Fibroblast of lung (primary cell): ENCODE data around the gene OCA2. TPM values are rescaled to one million over a fixed set of nuclear protein-coding genes. Genes with fewer than 3 reads are reported as not detected.

Source experiments
- DNase-seq, 2 donors: peaks; one replicate each; pipeline versions ENCODE4 v3.0.0 to v3.0.0-alpha.2; 2010; ENCODE audit warnings: low read depth in 2 of 2
- H2AFZ ChIP-seq: 2 replicates; pipeline ENCODE4 v1.5.1; 2012; ENCODE audit warnings: low read length, control low read depth, inconsistent platforms
- H3K27ac ChIP-seq: 2 replicates; pipeline ENCODE4 v1.5.1; 2011; ENCODE audit warnings: low read length, control low read depth; ENCODE audit not compliant: insufficient read depth
- H3K27me3 ChIP-seq: 2 replicates; pipeline ENCODE4 v1.5.1; 2011; ENCODE audit warnings: mild to moderate bottlenecking, low read length; ENCODE audit not compliant: control insufficient read depth, insufficient read depth
- H3K36me3 ChIP-seq: 2 replicates; pipeline ENCODE4 v1.5.1; 2011; ENCODE audit warnings: low read length; ENCODE audit not compliant: control insufficient read depth, insufficient read depth
- H3K4me1 ChIP-seq: 2 replicates; pipeline ENCODE4 v1.5.1; 2011; ENCODE audit warnings: low read length; ENCODE audit not compliant: control insufficient read depth, insufficient read depth; ENCODE audit errors: extremely low read depth
- H3K4me2 ChIP-seq: 2 replicates; pipeline ENCODE4 v1.5.1; 2011; ENCODE audit warnings: low read length, control low read depth; ENCODE audit not compliant: insufficient read depth; ENCODE audit errors: extremely low read depth
- H3K4me3 ChIP-seq, 4 experiments: fragments of 200-600 bp in 1 of 4; sonication (generic) in 1 of 4; replicated peaks in 1 of 4; 2 replicates each; pipeline ENCODE4 v1.5.1; 2011 to 2016; ENCODE audit warnings: low read length in 4 of 4, low read depth in 3 of 4, mild to moderate bottlenecking in 3 of 4, control low read depth in 2 of 4, inconsistent platforms in 1 of 4, mixed read lengths in 1 of 4; ENCODE audit not compliant: insufficient read depth in 1 of 4; ENCODE audit errors: control extremely low read depth in 1 of 4
- H3K79me2 ChIP-seq: 2 replicates; pipeline ENCODE4 v1.5.1; 2012; ENCODE audit warnings: mild to moderate bottlenecking, low read length, inconsistent platforms; ENCODE audit not compliant: control insufficient read depth, insufficient read depth
- H3K9ac ChIP-seq: 2 replicates; pipeline ENCODE4 v1.5.1; 2011; ENCODE audit warnings: mild to moderate bottlenecking, low read length, control low read depth; ENCODE audit not compliant: insufficient read depth
- H3K9me3 ChIP-seq: 2 replicates; pipeline ENCODE4 v1.5.1; 2012; ENCODE audit warnings: low read depth, low read length; ENCODE audit not compliant: control insufficient read depth, insufficient read depth
- H4K20me1 ChIP-seq: 2 replicates; pipeline ENCODE4 v1.5.1; 2011; ENCODE audit warnings: low read length; ENCODE audit not compliant: control insufficient read depth, insufficient read depth; ENCODE audit errors: extremely low read depth
- EZH2 ChIP-seq: IDR thresholded peaks from 2 replicates; pipeline ENCODE4 v1.5.1; 2012; ENCODE audit warnings: low read length, control low read depth, mild to moderate bottlenecking; ENCODE audit errors: missing control alignments
- polyA plus RNA-seq, 2 donors: library from polyadenylated mRNA; depleted of rRNA in 1 of 2; stranded (reverse) in 1 of 2; unstranded in 1 of 2; fragments of >200 nt; gene quantifications; 2 replicates each; pipeline ENCODE4 v1.2.1, GENCODE V29; 2011 to 2012; ENCODE audit warnings: missing spikeins in 1 of 2
- total RNA-seq: library from RNA; depleted of rRNA; stranded (reverse); fragments of >200 nt; gene quantifications from 2 replicates; pipeline ENCODE4 v1.2.1, GENCODE V29; 2014
- TF ChIP-seq, protein P1 (sequence below), 2 donors: IDR thresholded peaks in 1 of 2; conservative IDR thresholded peaks in 1 of 2; 1 replicate in 1 of 2; 2 replicates in 1 of 2; pipeline ENCODE4 v1.5.1; 2011 to 2012; ENCODE audit warnings: low read length in 2 of 2, control low read depth in 1 of 2, inconsistent platforms in 1 of 2, low read depth in 1 of 2, mild to moderate bottlenecking in 1 of 2

Gene OCA2
- total and polyA plus RNA-seq, 2 donors (not counting 1 experiment from before 2014, with no cell fraction given): not detected

DNA sequence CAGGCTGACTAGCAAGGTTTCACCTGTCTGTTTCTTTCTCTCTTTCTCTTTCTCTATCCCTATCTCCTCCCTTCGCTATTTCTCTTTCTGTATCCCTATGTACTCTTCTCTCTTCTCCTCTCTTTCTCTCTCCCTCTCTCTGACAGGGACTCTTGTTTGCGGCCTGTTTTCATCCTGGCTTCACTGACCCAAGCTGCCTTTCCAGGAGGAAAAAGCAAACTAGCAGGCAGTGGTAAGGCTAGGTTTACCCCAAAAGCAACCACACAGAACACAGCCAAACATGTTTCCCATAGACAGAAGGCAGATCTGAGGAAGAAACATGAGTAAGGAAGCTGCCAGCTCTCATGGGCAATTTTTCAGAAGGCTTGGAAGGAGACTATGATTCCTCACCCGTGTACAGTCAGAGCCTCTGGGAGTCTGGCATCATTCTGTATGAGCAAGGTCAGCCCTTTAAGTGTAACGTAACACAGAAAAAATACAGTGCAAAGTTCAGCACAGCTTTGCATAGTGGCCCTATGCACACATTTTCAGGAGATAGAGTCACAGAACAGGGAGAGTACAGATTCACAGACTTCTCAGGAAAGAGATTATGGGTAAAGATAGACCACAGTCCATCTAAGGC, 61.0 kb downstream of the OCA2 start:
- Histone ChIP-seq H3K27ac (no peak overlapping the region), H3K79me2 (no peaks in the 10 kb centered on the region), H2AFZ (no peak overlapping the region), H3K27me3 (no peaks in the 10 kb centered on the region), H3K9me3 (no peaks in the 10 kb centered on the region), H3K4me3 (no peak overlapping the region), H3K4me2 (no peak overlapping the region), H3K4me1 (no peaks in the 10 kb centered on the region), H3K9ac (no peak overlapping the region), H4K20me1 (no peaks in the 10 kb centered on the region), H3K36me3 (no peaks in the 10 kb centered on the region)
- TF ChIP-seq, protein P1, sequence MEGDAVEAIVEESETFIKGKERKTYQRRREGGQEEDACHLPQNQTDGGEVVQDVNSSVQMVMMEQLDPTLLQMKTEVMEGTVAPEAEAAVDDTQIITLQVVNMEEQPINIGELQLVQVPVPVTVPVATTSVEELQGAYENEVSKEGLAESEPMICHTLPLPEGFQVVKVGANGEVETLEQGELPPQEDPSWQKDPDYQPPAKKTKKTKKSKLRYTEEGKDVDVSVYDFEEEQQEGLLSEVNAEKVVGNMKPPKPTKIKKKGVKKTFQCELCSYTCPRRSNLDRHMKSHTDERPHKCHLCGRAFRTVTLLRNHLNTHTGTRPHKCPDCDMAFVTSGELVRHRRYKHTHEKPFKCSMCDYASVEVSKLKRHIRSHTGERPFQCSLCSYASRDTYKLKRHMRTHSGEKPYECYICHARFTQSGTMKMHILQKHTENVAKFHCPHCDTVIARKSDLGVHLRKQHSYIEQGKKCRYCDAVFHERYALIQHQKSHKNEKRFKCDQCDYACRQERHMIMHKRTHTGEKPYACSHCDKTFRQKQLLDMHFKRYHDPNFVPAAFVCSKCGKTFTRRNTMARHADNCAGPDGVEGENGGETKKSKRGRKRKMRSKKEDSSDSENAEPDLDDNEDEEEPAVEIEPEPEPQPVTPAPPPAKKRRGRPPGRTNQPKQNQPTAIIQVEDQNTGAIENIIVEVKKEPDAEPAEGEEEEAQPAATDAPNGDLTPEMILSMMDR (conservative IDR thresholded peaks at IDR 0.05 in 1 of 2, IDR thresholded peaks at IDR 0.05 in 1 of 2; ENCODE audit: low read depth in 1 of 2, low read length in 2 of 2): no peak
- TF ChIP-seq EZH2: no peak
- peak in 1 of 2 donors; percentile 1 for DNase-seq

DNA sequence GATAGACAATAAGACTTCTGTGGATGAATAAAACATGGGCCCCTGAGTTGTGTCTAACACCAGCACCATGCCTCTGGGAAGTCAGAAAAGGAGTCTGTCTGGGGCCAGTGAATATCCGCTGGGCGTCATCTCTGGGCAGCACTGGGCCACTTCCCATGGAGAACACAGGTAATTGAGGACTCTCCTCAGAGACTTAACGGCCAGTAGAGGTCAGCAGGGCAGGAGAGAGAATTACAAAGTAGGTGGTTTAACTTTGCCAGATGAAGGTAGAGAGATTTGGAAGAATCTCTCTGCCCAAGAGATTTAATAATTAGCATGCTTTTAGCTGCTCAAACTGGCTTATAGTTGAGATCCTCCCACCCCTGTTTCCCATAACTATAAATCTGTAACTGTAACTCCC, 65.7 kb downstream of the OCA2 start:
- Histone ChIP-seq H3K9ac (no peak overlapping the region), H3K4me2 (no peak overlapping the region), H4K20me1 (no peaks in the 10 kb centered on the region), H3K27ac (no peak overlapping the region), H2AFZ (no peak overlapping the region), H3K79me2 (no peaks in the 10 kb centered on the region), H3K9me3 (no peaks in the 10 kb centered on the region), H3K4me1 (no peaks in the 10 kb centered on the region), H3K27me3 (no peaks in the 10 kb centered on the region), H3K36me3 (no peaks in the 10 kb centered on the region), H3K4me3 (no peak overlapping the region)
- TF ChIP-seq EZH2: no peak
- TF ChIP-seq, protein P1 (conservative IDR thresholded peaks at IDR 0.05 in 1 of 2, IDR thresholded peaks at IDR 0.05 in 1 of 2; ENCODE audit: low read depth in 1 of 2, low read length in 2 of 2): no peak
- no peak for DNase-seq

DNA sequence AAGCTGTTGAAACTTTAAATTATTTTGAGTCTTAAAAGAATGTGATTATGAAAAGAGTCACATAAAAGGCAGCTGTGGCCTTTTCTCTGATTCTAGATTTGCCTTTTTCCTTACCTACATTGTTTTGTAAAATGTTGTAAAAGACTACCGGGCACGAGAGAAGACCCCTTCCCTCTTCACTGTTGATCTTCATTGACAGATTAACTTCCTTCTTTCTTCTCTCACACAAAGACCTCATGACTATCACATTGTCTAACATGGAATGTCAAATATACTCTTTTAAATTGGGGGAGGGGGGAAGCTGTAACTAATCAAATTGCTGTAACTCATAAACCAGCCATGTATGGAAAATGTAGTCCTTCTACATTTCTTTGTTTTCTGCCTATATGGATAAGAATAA, 68.3 kb downstream of the OCA2 start:
- no peak for TF ChIP-seq EZH2
- TF ChIP-seq, protein P1 (conservative IDR thresholded peaks at IDR 0.05 in 1 of 2, IDR thresholded peaks at IDR 0.05 in 1 of 2; ENCODE audit: low read depth in 1 of 2, low read length in 2 of 2): no peak
- no peaks in the 10 kb centered on the region for H3K27me3 ChIP-seq

More for the DNA sequence above, 68.3 kb downstream of the OCA2 start:
- Histone ChIP-seq H3K4me1 (no peaks in the 10 kb centered on the region), H3K36me3 (no peaks in the 10 kb centered on the region), H3K9me3 (no peaks in the 10 kb centered on the region), H3K4me2 (no peak overlapping the region), H3K27ac (no peak overlapping the region), H3K79me2 (no peaks in the 10 kb centered on the region), H4K20me1 (no peaks in the 10 kb centered on the region), H3K4me3 (no peak overlapping the region), H2AFZ (no peak overlapping the region), H3K9ac (no peak overlapping the region)
- no peak for DNase-seq
